ENCODE results near the gene MBD2.

DNA sequence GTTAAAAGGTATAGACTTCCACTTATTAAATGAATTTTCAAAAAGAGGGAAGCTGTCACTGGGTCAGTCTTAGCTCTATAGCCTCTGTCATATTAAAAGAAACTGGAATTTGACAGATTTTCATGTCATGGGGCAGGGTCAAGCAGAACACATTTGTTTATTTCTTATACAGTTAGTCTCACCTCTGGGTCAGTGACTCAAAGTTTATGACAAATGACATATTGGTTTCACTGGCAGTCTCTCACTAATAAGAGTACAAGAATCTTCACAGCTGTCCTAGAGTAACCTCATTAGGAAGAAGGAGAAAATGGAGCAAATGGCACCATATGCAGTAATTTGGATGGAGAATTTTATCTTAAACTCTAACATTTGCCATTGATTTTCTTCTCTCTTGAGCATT lies 63.2 kb downstream of the MBD2 start:
- TF ChIP-seq, protein P1, sequence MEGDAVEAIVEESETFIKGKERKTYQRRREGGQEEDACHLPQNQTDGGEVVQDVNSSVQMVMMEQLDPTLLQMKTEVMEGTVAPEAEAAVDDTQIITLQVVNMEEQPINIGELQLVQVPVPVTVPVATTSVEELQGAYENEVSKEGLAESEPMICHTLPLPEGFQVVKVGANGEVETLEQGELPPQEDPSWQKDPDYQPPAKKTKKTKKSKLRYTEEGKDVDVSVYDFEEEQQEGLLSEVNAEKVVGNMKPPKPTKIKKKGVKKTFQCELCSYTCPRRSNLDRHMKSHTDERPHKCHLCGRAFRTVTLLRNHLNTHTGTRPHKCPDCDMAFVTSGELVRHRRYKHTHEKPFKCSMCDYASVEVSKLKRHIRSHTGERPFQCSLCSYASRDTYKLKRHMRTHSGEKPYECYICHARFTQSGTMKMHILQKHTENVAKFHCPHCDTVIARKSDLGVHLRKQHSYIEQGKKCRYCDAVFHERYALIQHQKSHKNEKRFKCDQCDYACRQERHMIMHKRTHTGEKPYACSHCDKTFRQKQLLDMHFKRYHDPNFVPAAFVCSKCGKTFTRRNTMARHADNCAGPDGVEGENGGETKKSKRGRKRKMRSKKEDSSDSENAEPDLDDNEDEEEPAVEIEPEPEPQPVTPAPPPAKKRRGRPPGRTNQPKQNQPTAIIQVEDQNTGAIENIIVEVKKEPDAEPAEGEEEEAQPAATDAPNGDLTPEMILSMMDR (IDR thresholded peaks at IDR 0.05): no peak
- TF ChIP-seq POLR2A (IDR thresholded peaks at IDR 0.05): no peak
